Calu3 (cell line): ENCODE data around the gene CD164. TPM values are rescaled to one million over a fixed set of nuclear protein-coding genes. Genes with fewer than 3 reads are reported as not detected.

Experiments
- BruUV-seq: library from RNA; stranded (reverse); fragments of 400-500 nt; replicated peaks from 2 replicates; lab custom pipeline; 2021; lab: Mats Ljungman, UMichigan
- CTCF ChIA-PET: fragments of 300-600 bp; sonication (Branson Sonifier 250); formaldehyde crosslinking; loops from one replicate; lab custom pipeline; 2022; ENCODE audit warnings: antibody characterized with exemption; lab: Charles Lee
- DNase-seq: peaks from one replicate; pipeline ENCODE4 v3.0.0; 2022
- H3K27ac Mint-ChIP-seq: one replicate; pipeline ENCODE4 v1.8.0; 2022; ENCODE audit warnings: mixed read lengths; ENCODE audit not compliant: unreplicated experiment
- H3K27me3 Mint-ChIP-seq: one replicate; pipeline ENCODE4 v1.8.0; 2022; ENCODE audit warnings: mixed read lengths; ENCODE audit not compliant: unreplicated experiment
- H3K36me3 Mint-ChIP-seq: one replicate; pipeline ENCODE4 v1.8.0; 2022; ENCODE audit warnings: mild to moderate bottlenecking, moderate library complexity, mixed read lengths; ENCODE audit not compliant: insufficient read depth, unreplicated experiment
- H3K4me1 Mint-ChIP-seq: one replicate; pipeline ENCODE4 v1.8.0; 2022; ENCODE audit warnings: mild to moderate bottlenecking, low read depth, mixed read lengths; ENCODE audit not compliant: unreplicated experiment
- H3K4me3 Mint-ChIP-seq: one replicate; pipeline ENCODE4 v1.8.0; 2022; ENCODE audit warnings: mild to moderate bottlenecking, low read depth, moderate library complexity, mixed read lengths; ENCODE audit not compliant: unreplicated experiment
- H3K9me3 Mint-ChIP-seq: one replicate; pipeline ENCODE4 v1.8.0; 2022; ENCODE audit warnings: low read depth, mixed read lengths; ENCODE audit not compliant: unreplicated experiment
- intact Hi-C: fragments of 100-400 bp; cut with micrococcal nuclease; formaldehyde crosslinking; loops from one replicate; pipeline ENCODE4 v1.10.0; 2022; ENCODE audit not compliant: unreplicated experiment
- total RNA-seq: library from RNA; stranded (reverse); gene quantifications from 2 replicates; pipeline ENCODE4 v1.2.3, GENCODE V29; 2022
- TF ChIP-seq, protein P1 (sequence below): fragments of 200-600 bp; IDR thresholded peaks from one replicate; pipeline ENCODE4 v1.8.0; 2022; ENCODE audit warnings: antibody characterized with exemption; ENCODE audit not compliant: unreplicated experiment

The CD164 gene
- total RNA-seq, 1 experiment from 2014 or later: 343 TPM

GRCh38 chr6:109331081-109331480, 51.2 kb downstream of the CD164 start:
- DNase-seq: no peak
- Mint-ChIP-seq H3K27me3 (no peaks in the 10 kb centered on the region), H3K4me3 (no peak overlapping the region), H3K27ac (no peak overlapping the region), H3K36me3 (no peaks in the 10 kb centered on the region), H3K9me3 (no peaks in the 10 kb centered on the region), H3K4me1 (peaks cover 4% of the 10 kb centered on the region)
- CTCF ChIA-PET: no interaction called here
- TF ChIP-seq, protein P1, sequence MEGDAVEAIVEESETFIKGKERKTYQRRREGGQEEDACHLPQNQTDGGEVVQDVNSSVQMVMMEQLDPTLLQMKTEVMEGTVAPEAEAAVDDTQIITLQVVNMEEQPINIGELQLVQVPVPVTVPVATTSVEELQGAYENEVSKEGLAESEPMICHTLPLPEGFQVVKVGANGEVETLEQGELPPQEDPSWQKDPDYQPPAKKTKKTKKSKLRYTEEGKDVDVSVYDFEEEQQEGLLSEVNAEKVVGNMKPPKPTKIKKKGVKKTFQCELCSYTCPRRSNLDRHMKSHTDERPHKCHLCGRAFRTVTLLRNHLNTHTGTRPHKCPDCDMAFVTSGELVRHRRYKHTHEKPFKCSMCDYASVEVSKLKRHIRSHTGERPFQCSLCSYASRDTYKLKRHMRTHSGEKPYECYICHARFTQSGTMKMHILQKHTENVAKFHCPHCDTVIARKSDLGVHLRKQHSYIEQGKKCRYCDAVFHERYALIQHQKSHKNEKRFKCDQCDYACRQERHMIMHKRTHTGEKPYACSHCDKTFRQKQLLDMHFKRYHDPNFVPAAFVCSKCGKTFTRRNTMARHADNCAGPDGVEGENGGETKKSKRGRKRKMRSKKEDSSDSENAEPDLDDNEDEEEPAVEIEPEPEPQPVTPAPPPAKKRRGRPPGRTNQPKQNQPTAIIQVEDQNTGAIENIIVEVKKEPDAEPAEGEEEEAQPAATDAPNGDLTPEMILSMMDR: no peak
- no TSS peak for BruUV-seq
- intact Hi-C loops: no loop called here

DNA sequence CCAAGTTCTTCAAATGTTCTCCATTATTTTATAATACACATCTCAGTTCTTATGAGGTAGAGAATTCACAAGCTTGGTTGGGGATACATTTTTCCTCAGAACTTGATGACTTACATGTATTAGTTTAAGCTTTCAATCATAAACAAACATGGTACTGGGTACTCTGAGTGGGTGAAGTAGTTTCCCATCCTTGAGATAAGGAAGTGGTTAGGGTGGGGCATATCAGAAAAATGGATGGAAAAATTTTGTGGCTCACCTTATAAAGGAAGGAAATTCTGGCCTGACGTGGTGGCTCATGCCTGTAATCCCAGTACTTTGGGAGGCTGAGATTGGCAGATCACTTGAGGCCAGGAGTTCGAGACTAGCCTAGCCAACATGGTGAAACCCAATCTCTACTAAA, 52.0 kb downstream of the CD164 start:
- intact Hi-C loops: no loop called here
- no peaks in the 10 kb centered on the region for H3K9me3 Mint-ChIP-seq
- no peaks in the 10 kb centered on the region for H3K27me3 Mint-ChIP-seq
- CTCF ChIA-PET: no interaction called here
- no peak overlapping the region for H3K27ac Mint-ChIP-seq
- no TSS peak for BruUV-seq
- no peaks in the 10 kb centered on the region for H3K4me1 Mint-ChIP-seq
- H3K36me3 Mint-ChIP-seq: no peaks in the 10 kb centered on the region
- H3K4me3 Mint-ChIP-seq: no peak overlapping the region
- TF ChIP-seq, protein P1: no peak
- DNase-seq: no peak

DNA sequence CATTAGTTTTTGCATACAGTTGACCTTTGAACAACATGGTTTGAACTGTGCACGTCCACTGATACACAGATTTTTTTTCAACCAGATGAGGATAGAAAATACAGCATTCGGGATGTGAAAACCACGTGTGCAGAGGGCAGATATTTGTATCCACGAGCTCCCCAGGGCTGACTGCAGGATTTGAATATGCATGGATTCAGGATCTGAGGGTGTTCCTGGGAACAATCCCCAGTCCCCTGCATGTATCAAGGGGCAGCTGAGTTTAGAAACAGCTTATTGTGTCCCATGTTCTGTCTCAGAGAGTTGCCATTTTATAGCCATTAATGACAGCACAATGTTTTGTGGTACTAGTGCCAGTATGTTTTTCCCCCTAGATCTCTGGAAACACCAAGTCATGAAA, 53.6 kb downstream of the CD164 start:
- CTCF ChIA-PET: no interaction called here
- Mint-ChIP-seq H3K4me3 (no peak overlapping the region), H3K27ac (no peak overlapping the region), H3K4me1 (no peaks in the 10 kb centered on the region), H3K36me3 (no peaks in the 10 kb centered on the region), H3K9me3 (no peaks in the 10 kb centered on the region), H3K27me3 (no peaks in the 10 kb centered on the region)
- TF ChIP-seq, protein P1: no peak
- no peak for DNase-seq
- BruUV-seq: no TSS peak
- intact Hi-C loops: no loop called here

DNA sequence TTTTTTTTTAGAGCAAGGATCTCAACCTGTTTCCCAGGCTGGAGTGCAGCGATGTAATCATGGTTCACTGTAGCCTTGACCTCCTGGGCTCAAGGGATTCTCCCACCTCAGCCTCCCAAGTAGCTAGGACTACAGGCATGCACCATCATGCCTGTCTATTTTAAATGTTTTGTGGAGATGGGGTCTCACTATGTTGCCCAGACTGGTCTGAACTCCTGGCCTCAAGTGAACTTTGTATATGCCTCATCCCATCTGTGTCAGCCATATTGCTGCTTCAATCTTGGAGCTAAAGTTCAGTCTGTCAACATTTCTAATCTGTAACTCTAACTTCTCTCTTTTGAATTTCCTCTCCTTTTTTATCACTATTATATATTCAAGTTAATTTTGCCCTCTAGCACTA, 54.3 kb downstream of the CD164 start:
- CTCF ChIA-PET: no interaction called here
- DNase-seq: no peak
- Mint-ChIP-seq H3K27ac (no peak overlapping the region), H3K36me3 (no peaks in the 10 kb centered on the region), H3K4me1 (no peaks in the 10 kb centered on the region), H3K9me3 (no peaks in the 10 kb centered on the region), H3K27me3 (no peaks in the 10 kb centered on the region), H3K4me3 (no peak overlapping the region)
- intact Hi-C loops: no loop called here
- TF ChIP-seq, protein P1: no peak
- no TSS peak for BruUV-seq

DNA sequence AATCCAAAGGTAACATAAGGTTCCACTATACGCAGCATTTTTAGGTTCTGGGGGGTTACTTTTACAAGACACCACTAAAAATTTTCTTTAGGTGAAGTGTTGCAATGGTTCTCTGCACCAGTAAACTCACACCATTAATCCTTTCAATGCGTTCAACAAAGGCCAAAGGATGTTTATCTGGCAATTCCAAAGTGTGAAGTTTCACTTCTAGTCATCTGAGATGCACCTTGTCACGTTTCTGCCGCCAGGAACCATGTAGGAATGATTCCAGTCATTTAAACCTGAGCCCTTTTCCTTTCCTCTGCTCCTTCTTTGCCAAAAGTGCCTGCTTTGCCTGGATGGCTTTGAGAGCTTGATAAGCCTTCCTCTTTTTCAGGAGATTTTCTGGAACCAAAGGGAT, 54.8 kb downstream of the CD164 start:
- CTCF ChIA-PET: no interaction called here
- Mint-ChIP-seq H3K4me3 (no peak overlapping the region), H3K27me3 (no peaks in the 10 kb centered on the region), H3K36me3 (no peaks in the 10 kb centered on the region), H3K27ac (no peak overlapping the region), H3K4me1 (no peaks in the 10 kb centered on the region), H3K9me3 (no peaks in the 10 kb centered on the region)
- no TSS peak for BruUV-seq
- intact Hi-C loops: no loop called here
- TF ChIP-seq, protein P1: no peak
- DNase-seq: no peak
